ENCODE measurements around the gene RNF111. TPM values are rescaled to one million over a fixed set of nuclear protein-coding genes. Genes with fewer than 3 reads are reported as not detected.

RNF111 gene
- total RNA-seq: 10 to 100 TPM; 24.9 to 30.4 TPM
- long read RNA-seq, donor 1, partial matches to known transcripts: 2 of 8 reads
- long read RNA-seq, donor 1, other reads (novel, unspliced or antisense): 6 of 8 reads
- long read RNA-seq, donor 2, partial matches to known transcripts: 3 of 4 reads
- long read RNA-seq, donor 2, other reads (novel, unspliced or antisense): 1 of 4 reads

GRCh38 chr15:58987491-58988005 is at the start of gene RNF111:
Gene RNF111, plus strand, starts transcription at chr15:58987663. Its CDS starts 43,160 bp downstream, at chr15:59030823.
- intact Hi-C loops (cut with DNase I): no loop called here
- DNase-seq (ENCODE audit: low spot score): peak; percentile 95

GRCh38 chr15:58947179-58947578 is 40.3 kb upstream of the RNF111 start:
- intact Hi-C loops (cut with DNase I): no loop called here
- DNase-seq (ENCODE audit: low spot score): no peak

- DNase-seq (ENCODE audit: low spot score): no peak
- intact Hi-C loops (cut with DNase I): no loop called here
Measured at GRCh38 chr15:58951388-58952007, 36.0 kb upstream of the RNF111 start.

- DNase-seq (ENCODE audit: low spot score): no peak
- intact Hi-C loops (cut with DNase I): no loop called here
Measured at GRCh38 chr15:58952751-58953150, 34.7 kb upstream of the RNF111 start.

- DNase-seq (ENCODE audit: low spot score): no peak
- intact Hi-C loops (cut with DNase I): no loop called here
Measured at GRCh38 chr15:58957101-58957973, 30.1 kb upstream of the RNF111 start.

GRCh38 chr15:58958811-58959210 is 28.7 kb upstream of the RNF111 start:
- no peak for DNase-seq (ENCODE audit: low spot score)
- intact Hi-C loops (cut with DNase I): no loop called here

- DNase-seq (ENCODE audit: low spot score): no peak
- intact Hi-C loops (cut with DNase I): no loop called here
Measured at GRCh38 chr15:58962136-58962535, 25.3 kb upstream of the RNF111 start.

GRCh38 chr15:58962662-58963565 is 24.5 kb upstream of the RNF111 start:
- DNase-seq (ENCODE audit: low spot score): no peak
- intact Hi-C loops (cut with DNase I): no loop called here

GRCh38 chr15:58966698-58967097 is 20.8 kb upstream of the RNF111 start:
- DNase-seq (ENCODE audit: low spot score): no peak
- intact Hi-C loops (cut with DNase I): no loop called here

- intact Hi-C loops (cut with DNase I): no loop called here
Measured at GRCh38 chr15:58967479-58967878, 20.0 kb upstream of the RNF111 start.

GRCh38 chr15:58977887-58978286 is 9.6 kb upstream of the RNF111 start:
- no peak for DNase-seq (ENCODE audit: low spot score)

More at GRCh38 chr15:58967479-58967878, 20.0 kb upstream of the RNF111 start:
- no peak for DNase-seq (ENCODE audit: low spot score)

GRCh38 chr15:58980351-58980939 is 7.0 kb upstream of the RNF111 start:
- intact Hi-C loops (cut with DNase I): loop anchor here in 1 of 2 donors (5.0 kb wide), 1 partner anchor 512 kb away; no protein-coding TSS in a partner anchor
- no peak for DNase-seq (ENCODE audit: low spot score)

More at GRCh38 chr15:58977887-58978286, 9.6 kb upstream of the RNF111 start:
- intact Hi-C loops (cut with DNase I): loop anchor here in 1 of 2 donors (10.0 kb wide), 1 partner anchor 517 kb away; no protein-coding TSS in a partner anchor

- DNase-seq (ENCODE audit: low spot score): no peak
- intact Hi-C loops (cut with DNase I): loop anchor here in 1 of 2 donors (5.0 kb wide), 1 partner anchor 510 kb away; no protein-coding TSS in a partner anchor
Measured at GRCh38 chr15:58981808-58982475, 5.5 kb upstream of the RNF111 start.

- intact Hi-C loops (cut with DNase I): loop anchor here in 1 of 2 donors (5.0 kb wide), 1 partner anchor 509 kb away; no protein-coding TSS in a partner anchor
Measured at GRCh38 chr15:58983261-58983660, 4.2 kb upstream of the RNF111 start.

GRCh38 chr15:58985443-58985842 is 2.0 kb upstream of the RNF111 start:
- intact Hi-C loops (cut with DNase I): no loop called here
- DNase-seq (ENCODE audit: low spot score): no peak

More at GRCh38 chr15:58983261-58983660, 4.2 kb upstream of the RNF111 start:
- no peak for DNase-seq (ENCODE audit: low spot score)

GRCh38 chr15:58987036-58987435 is 427 bp upstream of the RNF111 start:
- intact Hi-C loops (cut with DNase I): no loop called here
- DNase-seq (ENCODE audit: low spot score): no peak

GRCh38 chr15:58988006-58988785 is 733 bp downstream of the RNF111 start:
- peak; percentile 94 for DNase-seq (ENCODE audit: low spot score)
- intact Hi-C loops (cut with DNase I): no loop called here

Data from posterior vena cava (tissue), 2 donors.